Neural crest cell (in vitro differentiated cells): ENCODE measurements around the gene RASAL3. TPM values are rescaled to one million over a fixed set of nuclear protein-coding genes. Genes with fewer than 3 reads are reported as not detected.

ENCODE experiments used
- DNase-seq: peaks from one replicate; pipeline ENCODE4 v3.0.0; 2021; ENCODE audit warnings: low read depth, mixed read lengths, low spot score
- H3K27ac Mint-ChIP-seq: one replicate; pipeline ENCODE4 v1.8.0; 2021; ENCODE audit warnings: mild to moderate bottlenecking, mixed read lengths; ENCODE audit not compliant: unreplicated experiment
- H3K27me3 Mint-ChIP-seq: 2 replicates; pipeline ENCODE4 v1.8.0; 2021; ENCODE audit warnings: low read depth, mild to moderate bottlenecking, mixed read lengths
- H3K36me3 Mint-ChIP-seq: 2 replicates; pipeline ENCODE4 v1.8.0; 2021; ENCODE audit warnings: low read depth, mild to moderate bottlenecking, mixed read lengths
- H3K4me1 Mint-ChIP-seq: 2 replicates; pipeline ENCODE4 v1.8.0; 2021; ENCODE audit warnings: mixed read lengths
- H3K4me3 Mint-ChIP-seq: one replicate; pipeline ENCODE4 v1.8.0; 2021; ENCODE audit warnings: mild to moderate bottlenecking, mixed read lengths
- H3K9me3 Mint-ChIP-seq: 2 replicates; pipeline ENCODE4 v1.8.0; 2021; ENCODE audit warnings: mixed read lengths
- total RNA-seq: library from RNA; stranded (reverse); gene quantifications from 2 replicates; pipeline ENCODE4 v1.2.1, GENCODE V29; 2021
- TF ChIP-seq, protein P1 (sequence below): fragments of 200-600 bp; sonication (generic); conservative IDR thresholded peaks from 2 replicates; pipeline ENCODE4 v1.5.0; 2021; ENCODE audit warnings: antibody characterized with exemption, mild to moderate bottlenecking

The RASAL3 gene
- total RNA-seq, 1 donor from 2014 or later, result not detected

DNA sequence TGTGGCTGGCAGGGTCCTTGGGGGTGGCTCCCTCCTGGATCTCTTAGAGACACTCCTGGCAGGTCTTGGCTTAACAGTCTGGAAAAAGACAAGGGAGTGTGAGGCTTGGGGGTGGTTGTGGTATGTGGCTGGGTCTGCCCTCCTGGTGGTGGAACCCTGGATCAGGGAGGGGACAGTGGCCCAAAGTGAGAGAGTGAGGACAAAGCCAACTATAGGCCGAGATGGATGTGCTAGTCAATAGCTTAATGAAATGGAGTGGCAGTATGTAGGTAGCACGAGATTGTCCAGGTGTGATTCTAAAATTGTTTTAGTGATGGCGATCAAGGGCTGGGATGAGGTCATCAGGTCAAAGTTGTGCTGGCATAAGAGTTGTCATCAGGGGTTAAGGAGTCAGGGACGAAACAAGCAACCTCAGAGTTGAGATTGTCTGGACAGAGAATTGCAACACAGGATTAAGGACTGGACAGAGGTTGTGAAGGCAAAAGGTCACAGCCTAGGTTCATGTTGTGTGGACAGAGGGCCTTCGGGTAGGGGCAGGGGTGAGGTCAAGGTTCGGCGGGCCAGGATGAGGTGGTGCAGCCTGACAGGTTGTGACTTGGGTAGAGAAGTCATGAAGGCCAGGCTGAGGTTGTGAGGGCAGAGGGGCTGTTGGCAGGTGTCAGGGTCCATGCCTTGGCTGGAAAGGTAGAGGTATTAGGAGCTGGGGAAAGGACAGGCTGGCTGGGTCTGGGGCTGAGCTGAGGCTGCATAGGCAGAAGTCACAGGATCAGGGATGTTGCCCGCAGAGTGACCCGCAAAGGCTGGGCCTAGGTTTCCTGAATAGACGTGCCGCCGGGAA lies 4.5 kb upstream of the RASAL3 start:
- Mint-ChIP-seq H3K4me1 (no peaks in the 10 kb centered on the region), H3K27ac (no peak overlapping the region), H3K4me3 (no peak overlapping the region), H3K36me3 (no peaks in the 10 kb centered on the region), H3K27me3 (peaks cover 74% of the 10 kb centered on the region), H3K9me3 (peaks cover 2% of the 10 kb centered on the region)
- TF ChIP-seq, protein P1, sequence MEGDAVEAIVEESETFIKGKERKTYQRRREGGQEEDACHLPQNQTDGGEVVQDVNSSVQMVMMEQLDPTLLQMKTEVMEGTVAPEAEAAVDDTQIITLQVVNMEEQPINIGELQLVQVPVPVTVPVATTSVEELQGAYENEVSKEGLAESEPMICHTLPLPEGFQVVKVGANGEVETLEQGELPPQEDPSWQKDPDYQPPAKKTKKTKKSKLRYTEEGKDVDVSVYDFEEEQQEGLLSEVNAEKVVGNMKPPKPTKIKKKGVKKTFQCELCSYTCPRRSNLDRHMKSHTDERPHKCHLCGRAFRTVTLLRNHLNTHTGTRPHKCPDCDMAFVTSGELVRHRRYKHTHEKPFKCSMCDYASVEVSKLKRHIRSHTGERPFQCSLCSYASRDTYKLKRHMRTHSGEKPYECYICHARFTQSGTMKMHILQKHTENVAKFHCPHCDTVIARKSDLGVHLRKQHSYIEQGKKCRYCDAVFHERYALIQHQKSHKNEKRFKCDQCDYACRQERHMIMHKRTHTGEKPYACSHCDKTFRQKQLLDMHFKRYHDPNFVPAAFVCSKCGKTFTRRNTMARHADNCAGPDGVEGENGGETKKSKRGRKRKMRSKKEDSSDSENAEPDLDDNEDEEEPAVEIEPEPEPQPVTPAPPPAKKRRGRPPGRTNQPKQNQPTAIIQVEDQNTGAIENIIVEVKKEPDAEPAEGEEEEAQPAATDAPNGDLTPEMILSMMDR, result no peak
- no peak for DNase-seq

DNA sequence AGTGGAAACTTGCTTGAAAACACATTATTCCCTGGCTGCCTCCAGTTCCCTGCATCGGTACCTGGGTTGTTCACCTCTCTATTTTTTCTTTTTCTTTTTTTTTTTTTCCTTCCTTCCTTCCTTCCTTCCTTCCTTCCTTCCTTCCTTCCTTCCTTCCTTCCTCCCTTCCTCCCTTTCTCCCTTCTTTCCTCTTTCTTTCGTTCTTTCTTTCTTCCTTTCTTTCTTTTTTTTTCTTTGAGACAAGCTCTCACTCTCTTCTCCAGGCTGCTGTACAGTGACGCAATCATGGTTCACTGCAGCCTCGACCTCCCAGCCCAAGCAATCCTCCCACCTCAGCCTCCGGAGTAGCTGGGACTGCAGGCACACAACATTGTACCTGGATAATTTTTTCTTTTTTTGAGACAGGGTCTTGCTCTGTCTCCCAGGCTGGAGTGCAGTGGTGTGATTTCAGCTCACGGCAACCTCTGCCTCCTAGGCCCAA lies 3.4 kb upstream of the RASAL3 start:
- no peak for DNase-seq
- Mint-ChIP-seq H3K36me3 (no peaks in the 10 kb centered on the region), H3K27me3 (peaks cover 70% of the 10 kb centered on the region), H3K4me1 (no peaks in the 10 kb centered on the region), H3K27ac (no peak overlapping the region), H3K4me3 (no peak overlapping the region), H3K9me3 (peaks cover 1% of the 10 kb centered on the region)
- TF ChIP-seq, protein P1, result no peak

DNA sequence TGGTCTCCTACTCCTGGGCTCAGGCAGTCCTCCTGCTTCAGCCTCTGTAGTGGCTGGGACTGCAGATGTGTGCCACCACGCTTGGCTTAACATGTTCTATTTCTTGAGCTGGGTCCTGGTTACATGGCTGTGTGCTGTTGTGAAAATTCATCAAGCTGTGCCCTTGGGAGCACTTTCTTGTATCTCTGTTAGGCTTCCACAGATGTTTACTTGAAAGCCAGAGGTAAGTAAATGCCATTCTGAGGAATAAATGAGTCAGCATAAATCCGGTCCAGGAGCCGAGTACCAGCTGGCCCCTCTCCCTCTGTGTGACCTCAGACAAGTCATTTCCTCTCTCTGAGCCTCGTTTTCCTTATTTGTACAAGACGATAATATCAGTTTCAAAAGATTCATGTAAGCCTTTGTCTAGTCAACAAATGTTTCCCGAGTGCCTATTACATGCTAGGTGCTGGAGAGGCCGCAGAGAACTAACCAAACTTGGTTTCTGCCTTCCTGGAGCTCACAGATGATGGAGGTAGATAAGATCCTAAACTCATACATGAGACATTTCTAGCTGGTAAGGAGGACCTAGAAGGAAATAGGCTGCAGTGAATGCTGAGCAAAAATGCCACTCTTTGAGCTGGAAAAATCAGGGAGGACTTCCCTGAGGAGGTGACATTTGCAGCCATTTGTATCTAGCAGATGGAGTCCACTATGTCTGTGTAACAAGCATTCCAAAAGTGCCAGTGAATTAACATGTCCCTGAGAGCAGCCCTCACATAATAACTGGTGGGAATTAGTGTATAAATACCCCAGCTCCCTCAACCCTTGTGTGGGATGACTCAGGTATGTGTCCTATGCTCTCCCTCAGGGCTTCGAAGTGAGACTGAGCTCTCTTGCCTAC lies 2.7 kb upstream of the RASAL3 start:
- no peak overlapping the region for H3K4me3 Mint-ChIP-seq
- H3K27me3 Mint-ChIP-seq, result peaks cover 74% of the 10 kb centered on the region
- no peak overlapping the region for H3K27ac Mint-ChIP-seq
- TF ChIP-seq, protein P1, result no peak
- no peaks in the 10 kb centered on the region for H3K4me1 Mint-ChIP-seq
- H3K36me3 Mint-ChIP-seq, result no peaks in the 10 kb centered on the region
- DNase-seq, result no peak
- no peaks in the 10 kb centered on the region for H3K9me3 Mint-ChIP-seq

DNA sequence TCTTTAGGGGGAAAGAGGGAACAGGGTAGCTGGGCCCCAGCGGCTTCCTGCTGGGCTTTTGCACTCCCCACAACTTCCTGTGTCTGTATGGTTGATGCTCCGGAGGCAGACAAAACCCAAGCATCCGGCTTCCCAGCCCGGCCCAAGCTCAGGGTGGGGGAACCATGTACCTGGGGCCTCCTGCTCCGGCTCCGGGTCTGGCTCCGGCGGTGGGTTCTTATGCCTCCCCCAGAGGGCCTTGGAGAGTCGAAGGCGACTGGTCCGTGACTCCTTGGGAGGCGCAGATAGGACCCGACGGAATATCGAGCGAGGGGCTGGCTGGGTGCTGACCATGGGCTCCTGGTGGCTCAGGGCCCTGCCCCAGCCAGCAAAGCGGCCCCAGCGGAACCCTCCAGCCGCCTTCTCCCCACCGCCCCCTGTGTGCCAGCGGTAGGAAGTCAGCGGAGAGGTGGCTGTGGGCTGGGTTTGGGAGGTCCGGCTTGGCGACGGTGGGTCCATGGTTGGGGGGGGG lies 428 bp downstream of the RASAL3 start:
- Mint-ChIP-seq H3K4me3 (no peak overlapping the region), H3K36me3 (peaks cover 2% of the 10 kb centered on the region), H3K4me1 (no peaks in the 10 kb centered on the region), H3K9me3 (no peaks in the 10 kb centered on the region), H3K27me3 (peaks cover 73% of the 10 kb centered on the region), H3K27ac (no peak overlapping the region)
- DNase-seq, result no peak
- TF ChIP-seq, protein P1, result no peak

DNA sequence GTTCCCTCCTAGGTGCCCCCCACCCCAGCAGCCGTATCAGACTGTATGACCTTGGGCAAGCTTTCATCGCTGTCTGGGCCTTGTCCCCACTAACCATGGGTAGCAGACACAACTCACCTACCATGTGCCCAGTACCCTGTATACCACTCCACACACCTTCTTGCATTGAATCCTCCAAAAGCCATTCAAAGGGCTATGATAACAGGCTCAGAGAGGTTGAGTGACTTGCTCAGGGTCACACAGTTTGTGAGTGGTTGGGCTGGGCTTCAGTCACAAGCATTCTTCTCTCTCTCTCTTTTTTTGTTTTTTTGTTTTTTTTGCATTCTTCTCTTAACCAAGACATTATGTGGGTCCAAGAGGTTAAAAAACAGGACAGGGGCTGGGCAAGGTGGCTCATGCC lies 2.6 kb downstream of the RASAL3 start:
- Mint-ChIP-seq H3K4me3 (no peak overlapping the region), H3K4me1 (no peaks in the 10 kb centered on the region), H3K27me3 (peaks cover 69% of the 10 kb centered on the region)

More for the DNA sequence above, 2.6 kb downstream of the RASAL3 start:
- DNase-seq, result no peak
- H3K36me3 Mint-ChIP-seq, result peaks cover 2% of the 10 kb centered on the region
- H3K27ac Mint-ChIP-seq, result no peak overlapping the region
- no peaks in the 10 kb centered on the region for H3K9me3 Mint-ChIP-seq
- TF ChIP-seq, protein P1, result no peak
